Mammary epithelial cell (primary cell): ENCODE measurements around the gene SLC8A2.

Source experiments
- EZH2 ChIP-seq: IDR thresholded peaks from 2 replicates; pipeline ENCODE4 v1.6.1; 2012; ENCODE audit warnings: low read length, inconsistent platforms, borderline replicate concordance
- TF ChIP-seq, protein P1 (sequence below), 2 donors: IDR thresholded peaks in 1 of 2; conservative IDR thresholded peaks in 1 of 2; 2 replicates each; pipeline ENCODE4 v1.5.1; 2011 to 2012; ENCODE audit warnings: inconsistent platforms in 2 of 2, low read length in 2 of 2, mild to moderate bottlenecking in 2 of 2, control low read depth in 1 of 2, low read depth in 1 of 2; ENCODE audit not compliant: insufficient read depth in 1 of 2; ENCODE audit errors: extremely low read depth in 1 of 2

DNA sequence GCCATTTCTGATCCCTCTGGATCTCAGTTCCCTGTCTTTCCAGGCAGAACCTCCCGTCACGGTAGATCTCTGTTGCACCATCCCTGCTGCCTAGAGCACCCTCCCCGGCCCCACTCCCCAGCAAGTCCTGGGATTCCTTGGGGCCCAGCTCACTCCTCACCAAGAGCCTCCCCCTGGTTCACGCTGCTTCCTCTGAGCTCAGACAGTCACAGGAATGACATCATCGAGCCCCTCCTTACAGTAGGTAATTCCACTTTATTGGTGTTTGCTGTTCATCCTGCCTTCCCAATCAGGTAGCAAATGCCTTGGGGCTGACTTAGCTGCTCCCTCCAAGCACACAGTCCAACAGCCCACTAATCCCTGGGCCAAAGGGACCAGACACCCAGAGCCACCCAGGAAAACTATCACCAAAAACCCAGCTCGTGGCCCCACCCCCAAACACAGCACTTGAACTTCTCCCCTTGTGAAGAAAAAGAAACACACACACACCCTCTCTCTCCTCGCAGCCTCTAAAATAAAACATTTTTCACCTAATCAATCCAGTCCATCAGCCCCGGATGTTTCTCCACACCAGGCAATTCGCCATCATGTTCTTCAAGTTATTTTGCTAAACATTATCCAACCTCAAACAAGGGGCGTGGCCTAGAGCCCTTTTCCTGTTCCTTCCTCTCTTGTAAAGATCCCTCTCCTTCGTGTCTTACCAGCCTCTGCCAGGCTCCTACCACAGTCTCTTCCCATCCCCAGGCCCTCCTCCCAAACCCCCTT, 40.7 kb upstream of the SLC8A2 start:
- TF ChIP-seq, protein P1, sequence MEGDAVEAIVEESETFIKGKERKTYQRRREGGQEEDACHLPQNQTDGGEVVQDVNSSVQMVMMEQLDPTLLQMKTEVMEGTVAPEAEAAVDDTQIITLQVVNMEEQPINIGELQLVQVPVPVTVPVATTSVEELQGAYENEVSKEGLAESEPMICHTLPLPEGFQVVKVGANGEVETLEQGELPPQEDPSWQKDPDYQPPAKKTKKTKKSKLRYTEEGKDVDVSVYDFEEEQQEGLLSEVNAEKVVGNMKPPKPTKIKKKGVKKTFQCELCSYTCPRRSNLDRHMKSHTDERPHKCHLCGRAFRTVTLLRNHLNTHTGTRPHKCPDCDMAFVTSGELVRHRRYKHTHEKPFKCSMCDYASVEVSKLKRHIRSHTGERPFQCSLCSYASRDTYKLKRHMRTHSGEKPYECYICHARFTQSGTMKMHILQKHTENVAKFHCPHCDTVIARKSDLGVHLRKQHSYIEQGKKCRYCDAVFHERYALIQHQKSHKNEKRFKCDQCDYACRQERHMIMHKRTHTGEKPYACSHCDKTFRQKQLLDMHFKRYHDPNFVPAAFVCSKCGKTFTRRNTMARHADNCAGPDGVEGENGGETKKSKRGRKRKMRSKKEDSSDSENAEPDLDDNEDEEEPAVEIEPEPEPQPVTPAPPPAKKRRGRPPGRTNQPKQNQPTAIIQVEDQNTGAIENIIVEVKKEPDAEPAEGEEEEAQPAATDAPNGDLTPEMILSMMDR (conservative IDR thresholded peaks at IDR 0.05 in 1 of 2, IDR thresholded peaks at IDR 0.05 in 1 of 2; ENCODE audit: extremely low read depth in 1 of 2, insufficient read depth in 1 of 2, low read depth in 1 of 2, low read length in 2 of 2), result no peak
- TF ChIP-seq EZH2, result no peak
